Lung (tissue), 12 donors: ENCODE measurements around the gene ABL2. TPM values are rescaled to one million over a fixed set of nuclear protein-coding genes. Genes with fewer than 3 reads are reported as not detected.
"Not testable (repeated sequence)": the region's sequence is repeated elsewhere in the genome, so short reads cannot be mapped to it uniquely, and the experiment has no call there.

Experiments
- ATAC-seq: fragments of 200-7000 bp; cut with Tn5 transposase; one replicate; pipeline ENCODE4 v1.9.1; 2020; ENCODE audit warnings: moderate number of reproducible peaks; ENCODE audit not compliant: insufficient read depth, low FRiP score
- DNase-seq, 3 donors: peaks; one replicate each; pipeline ENCODE4 v3.0.0-alpha.2; 2013 to 2017
- H3K27ac ChIP-seq, 2 donors: one replicate each; pipeline ENCODE4 v1.5.1; 2013; ENCODE audit warnings: mild to moderate bottlenecking in 2 of 2, moderate library complexity in 2 of 2, control low read depth in 1 of 2, inconsistent platforms in 1 of 2, low read depth in 1 of 2, low read length in 1 of 2
- H3K27me3 ChIP-seq, 3 donors: one replicate each; pipeline ENCODE4 v1.5.1; 2013; ENCODE audit warnings: low read length in 2 of 3; ENCODE audit not compliant: control insufficient read depth in 3 of 3, insufficient read depth in 3 of 3
- H3K36me3 ChIP-seq, 4 donors: one replicate each; pipeline ENCODE4 v1.5.1; 2013; ENCODE audit warnings: low read length in 4 of 4, mild to moderate bottlenecking in 1 of 4, moderate library complexity in 1 of 4; ENCODE audit not compliant: control insufficient read depth in 4 of 4, insufficient read depth in 4 of 4
- H3K4me1 ChIP-seq, 5 donors: one replicate each; pipeline ENCODE4 v1.5.1; 2013; ENCODE audit warnings: low read length in 5 of 5, mild to moderate bottlenecking in 2 of 5, moderate library complexity in 1 of 5; ENCODE audit not compliant: control insufficient read depth in 5 of 5, insufficient read depth in 5 of 5
- H3K4me3 ChIP-seq: one replicate; pipeline ENCODE4 v1.5.1; 2013; ENCODE audit warnings: mild to moderate bottlenecking, control low read depth, moderate library complexity
- H3K9ac ChIP-seq, 2 donors: one replicate each; pipeline ENCODE4 v1.5.1; 2013; ENCODE audit warnings: low read length in 2 of 2, control low read depth in 1 of 2; ENCODE audit not compliant: insufficient read depth in 1 of 2
- H3K9me3 ChIP-seq, 4 donors: one replicate each; pipeline ENCODE4 v1.5.1; 2013; ENCODE audit warnings: low read length in 3 of 4, mild to moderate bottlenecking in 1 of 4, moderate library complexity in 1 of 4; ENCODE audit not compliant: control insufficient read depth in 4 of 4, insufficient read depth in 3 of 4
- WGBS, 2 donors: extraction: QIAGEN DNeasy Blood & Tissue Kit; methylation state at CpG; one replicate each; pipeline ENCODE4 v1.1.7; 2013; 5-methylcytosine and 5-hydroxymethylcytosine counted together
- polyA plus RNA-seq, 2 donors: library from polyadenylated mRNA; stranded (reverse); fragments of 200-250 nt; gene quantifications; one replicate each; pipeline ENCODE4 v1.2.1, GENCODE V29; 2013
- total RNA-seq, 2 donors: library from RNA; depleted of rRNA in 1 of 2; stranded (reverse); fragments of >200 nt in 1 of 2; gene quantifications; one replicate each; pipeline ENCODE4 v1.2.1, GENCODE V29; 2014 to 2021
- TF ChIP-seq, protein P1 (sequence below): IDR thresholded peaks from 2 replicates; pipeline ENCODE4 v1.5.1; 2012; ENCODE audit warnings: mild to moderate bottlenecking; ENCODE audit errors: control extremely low read depth, extremely low read depth
- donor health status: control.
- donor health status: control.
- donor health status: Bipolar disorder and iron deficiency.
- donor health status: healthy.
- donor health status: DM: yes; HTN: yes; CAD: no.

Gene ABL2
- total and polyA plus RNA-seq, 4 donors = 3.3 to 27.8 (median 16.4) TPM

DNA sequence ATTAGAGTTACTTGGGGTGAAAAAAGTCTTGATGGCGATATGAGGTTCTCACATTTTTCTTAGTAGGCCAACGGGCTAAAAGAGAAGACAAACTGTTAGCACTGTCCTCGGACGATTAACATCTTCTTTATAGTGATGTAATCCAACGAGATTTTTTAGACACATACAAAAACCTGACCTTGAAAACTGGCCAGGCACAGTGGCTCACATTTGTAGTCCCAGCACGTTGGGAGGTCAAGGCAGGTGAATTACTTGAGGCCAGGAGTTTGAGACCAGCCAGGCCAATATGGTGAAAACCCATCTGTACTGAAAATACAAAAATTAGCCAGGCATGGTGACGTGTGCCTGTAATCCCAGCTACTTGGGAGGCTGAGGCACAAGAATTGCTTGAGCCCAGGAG lies 8.4 kb downstream of the ABL2 start:
- WGBS, 2 donors = 89 to 94% methylated on average over 7 of the region's 7 CpGs
- not testable (repeated sequence) for ATAC-seq, H3K27ac ChIP-seq, H3K36me3 ChIP-seq, H3K4me3 ChIP-seq, DNase-seq, H3K4me1 ChIP-seq, H3K9me3 ChIP-seq, H3K9ac ChIP-seq, H3K27me3 ChIP-seq

DNA sequence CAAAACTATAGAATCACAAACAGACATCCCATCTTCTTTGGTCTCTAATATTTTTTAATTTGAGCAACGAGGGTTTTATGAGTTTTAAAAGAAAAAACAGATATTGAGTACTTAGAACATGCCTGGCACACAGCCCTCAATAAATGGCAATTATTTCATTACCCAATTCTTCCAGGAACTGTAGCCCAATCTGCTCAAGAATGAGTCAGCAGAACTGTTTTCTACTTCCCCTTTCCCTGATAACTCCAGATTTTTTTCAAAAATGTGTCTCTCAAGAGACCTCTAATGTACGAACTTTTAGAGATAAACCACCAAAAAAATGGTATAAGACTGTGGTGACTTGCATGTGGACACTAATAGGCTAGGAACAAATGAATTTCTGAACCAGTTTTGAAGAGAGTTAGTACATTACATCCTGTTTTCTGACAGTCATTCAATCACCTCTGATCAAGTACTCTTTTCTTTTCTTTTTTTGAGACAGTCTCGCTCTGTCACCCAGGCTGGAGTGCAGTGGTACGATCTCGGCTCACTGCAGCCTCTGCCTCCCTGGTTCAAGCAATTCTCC lies 11.5 kb downstream of the ABL2 start:
- Histone ChIP-seq H3K36me3 (peaks cover 0 to 6% (median 3%) of the 10 kb centered on the region in 4 donors), H3K4me1 (peaks cover 0 to 3% (median 0%) of the 10 kb centered on the region in 5 donors), H3K4me3 (no peak overlapping the region), H3K27me3 (no peaks in the 10 kb centered on the region), H3K9ac (no peak overlapping the region), H3K9me3 (no peaks in the 10 kb centered on the region), H3K27ac (peak overlapping the region; percentile 0 to 67)
- WGBS, 2 donors = 39 to 61% methylated on average over 5 of the region's 5 CpGs
- TF ChIP-seq, protein P1, sequence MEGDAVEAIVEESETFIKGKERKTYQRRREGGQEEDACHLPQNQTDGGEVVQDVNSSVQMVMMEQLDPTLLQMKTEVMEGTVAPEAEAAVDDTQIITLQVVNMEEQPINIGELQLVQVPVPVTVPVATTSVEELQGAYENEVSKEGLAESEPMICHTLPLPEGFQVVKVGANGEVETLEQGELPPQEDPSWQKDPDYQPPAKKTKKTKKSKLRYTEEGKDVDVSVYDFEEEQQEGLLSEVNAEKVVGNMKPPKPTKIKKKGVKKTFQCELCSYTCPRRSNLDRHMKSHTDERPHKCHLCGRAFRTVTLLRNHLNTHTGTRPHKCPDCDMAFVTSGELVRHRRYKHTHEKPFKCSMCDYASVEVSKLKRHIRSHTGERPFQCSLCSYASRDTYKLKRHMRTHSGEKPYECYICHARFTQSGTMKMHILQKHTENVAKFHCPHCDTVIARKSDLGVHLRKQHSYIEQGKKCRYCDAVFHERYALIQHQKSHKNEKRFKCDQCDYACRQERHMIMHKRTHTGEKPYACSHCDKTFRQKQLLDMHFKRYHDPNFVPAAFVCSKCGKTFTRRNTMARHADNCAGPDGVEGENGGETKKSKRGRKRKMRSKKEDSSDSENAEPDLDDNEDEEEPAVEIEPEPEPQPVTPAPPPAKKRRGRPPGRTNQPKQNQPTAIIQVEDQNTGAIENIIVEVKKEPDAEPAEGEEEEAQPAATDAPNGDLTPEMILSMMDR = no peak
- DNase-seq (no peak), ATAC-seq (peak; percentile 66)

DNA sequence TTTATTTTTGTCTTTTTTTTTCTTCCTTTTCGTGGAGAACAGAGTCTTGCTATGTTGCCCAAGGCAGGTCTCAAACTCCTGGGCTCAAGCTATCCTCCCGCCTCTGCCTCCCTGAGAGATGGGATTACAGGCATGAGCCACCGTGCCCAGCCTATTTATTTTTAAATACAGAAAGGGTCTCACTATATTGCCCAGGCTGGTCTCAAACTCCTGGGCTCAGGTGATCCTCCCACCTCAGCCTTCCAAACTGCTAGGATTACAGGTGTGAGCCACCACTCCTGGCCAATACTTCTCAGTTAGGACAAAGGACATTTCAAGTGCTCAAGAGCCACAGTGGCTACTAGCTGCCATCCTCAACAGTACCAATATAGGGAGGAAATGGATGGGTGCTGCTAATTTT lies 16.2 kb downstream of the ABL2 start:
- not testable (repeated sequence) for H3K9ac ChIP-seq, H3K4me1 ChIP-seq, ATAC-seq, H3K9me3 ChIP-seq, H3K4me3 ChIP-seq, DNase-seq, H3K36me3 ChIP-seq, H3K27ac ChIP-seq, H3K27me3 ChIP-seq
- 97 to 98% methylated on average over 3 of the region's 3 CpGs for WGBS, 2 donors

DNA sequence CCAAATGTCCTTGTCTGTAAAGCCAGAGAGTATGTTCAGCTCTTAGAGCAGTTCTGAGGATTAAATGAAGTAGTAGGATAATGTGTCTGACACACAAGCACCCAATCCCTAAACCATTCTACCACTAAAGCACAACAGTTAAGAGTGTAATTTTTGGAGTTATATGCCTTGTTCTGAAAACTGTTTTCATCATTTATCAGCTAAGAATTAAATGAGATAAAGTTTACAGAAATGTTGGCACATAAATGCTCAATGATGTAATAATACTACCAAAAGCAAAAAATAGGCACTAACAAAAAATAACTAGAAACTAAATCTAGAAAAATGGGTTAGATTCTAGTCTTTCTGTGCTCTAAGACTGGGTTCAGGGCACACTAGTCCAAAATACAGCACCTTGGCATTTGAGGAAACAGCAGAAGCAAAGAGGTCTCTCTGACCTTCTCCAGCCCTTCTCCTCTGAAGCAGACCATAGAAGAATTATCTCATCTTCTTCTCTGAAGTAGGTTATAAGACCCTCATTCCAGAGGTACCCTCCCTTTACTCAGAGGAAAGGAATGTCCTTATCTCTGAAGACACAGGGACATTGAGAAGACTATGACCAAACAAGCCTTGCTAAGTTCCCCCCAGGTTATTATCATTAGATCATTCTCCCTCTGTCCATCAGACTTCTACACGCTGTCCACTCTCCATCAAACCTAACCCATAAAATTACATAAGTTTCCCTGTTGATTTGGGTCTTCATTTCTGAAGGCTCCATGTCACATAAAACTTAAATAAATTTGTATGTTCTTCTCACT lies 20.6 kb downstream of the ABL2 start:
- DNase-seq (peak in 1 of 3 donors; percentile 6), ATAC-seq (no peak)
- Histone ChIP-seq H3K27ac (no peak overlapping the region), H3K27me3 (no peaks in the 10 kb centered on the region), H3K4me1 (peaks cover 0 to 6% (median 4%) of the 10 kb centered on the region in 5 donors), H3K9me3 (no peaks in the 10 kb centered on the region), H3K36me3 (no peaks in the 10 kb centered on the region), H3K9ac (no peak overlapping the region), H3K4me3 (no peak overlapping the region)
- TF ChIP-seq, protein P1 = no peak
- WGBS, 2 donors = 97 to 100% methylated on average over 1 of the region's 1 CpG
